Stimulated activated CD4-positive, alpha-beta T cell treated with anti-CD3 and anti-CD28 coated beads, Interleukin-1b, Interleukin-23, amount 100 ng/mL, for 48 hours (primary cell): ENCODE data around the gene MRPS6.

ENCODE experiments used
- DNase-seq: peaks from one replicate; pipeline ENCODE4 v3.0.0-alpha.2; 2020

The MRPS6 gene

DNA sequence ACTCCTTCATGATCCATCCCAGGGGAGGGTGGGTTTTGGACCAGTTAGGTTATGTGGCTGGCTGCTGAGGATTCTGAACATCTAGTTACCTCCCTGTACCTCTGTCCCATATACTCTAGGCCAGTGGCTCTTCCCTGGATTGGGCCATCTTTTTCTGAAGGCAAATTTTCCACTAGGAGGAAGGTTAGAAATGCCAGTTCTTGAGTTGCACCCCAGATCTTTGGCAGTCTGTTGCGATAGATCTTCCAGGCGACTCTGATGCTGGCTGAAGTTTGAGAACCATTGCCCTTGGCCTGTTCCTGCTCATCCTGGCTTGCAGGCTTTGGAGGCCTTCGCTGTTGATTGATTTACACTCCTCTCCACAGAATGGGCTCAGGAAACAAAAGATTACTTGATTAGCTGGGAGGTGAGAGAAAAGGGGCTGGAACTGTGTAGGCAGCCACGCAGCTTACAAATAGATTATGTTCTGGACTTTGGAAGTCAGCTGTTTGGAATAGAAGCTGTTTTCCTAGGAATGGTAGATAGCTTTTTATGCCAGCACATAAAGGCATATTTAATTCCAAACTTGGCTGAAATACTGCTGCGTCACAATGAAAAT is 110.1 kb downstream of the MRPS6 start:
- DNase-seq = no peak

DNA sequence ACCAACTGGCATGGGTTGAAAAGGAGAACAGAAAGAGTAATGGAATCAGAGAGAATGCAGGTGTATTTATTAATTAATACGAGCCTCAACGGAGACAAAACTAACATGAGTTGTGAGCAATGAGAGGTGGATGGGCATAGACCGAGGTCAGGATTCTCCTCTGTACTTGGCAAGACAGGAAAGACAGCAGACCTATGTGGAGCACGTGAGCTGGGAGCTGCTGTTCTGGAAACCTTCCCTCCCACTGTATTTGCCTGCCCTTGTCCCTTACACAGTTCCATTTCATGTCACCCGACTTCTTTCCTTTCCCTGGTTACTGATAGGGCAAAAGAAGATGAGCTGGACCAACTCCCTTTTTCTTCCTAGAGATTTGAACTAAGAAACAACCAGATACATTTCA is 110.9 kb downstream of the MRPS6 start:
- DNase-seq = no peak

DNA sequence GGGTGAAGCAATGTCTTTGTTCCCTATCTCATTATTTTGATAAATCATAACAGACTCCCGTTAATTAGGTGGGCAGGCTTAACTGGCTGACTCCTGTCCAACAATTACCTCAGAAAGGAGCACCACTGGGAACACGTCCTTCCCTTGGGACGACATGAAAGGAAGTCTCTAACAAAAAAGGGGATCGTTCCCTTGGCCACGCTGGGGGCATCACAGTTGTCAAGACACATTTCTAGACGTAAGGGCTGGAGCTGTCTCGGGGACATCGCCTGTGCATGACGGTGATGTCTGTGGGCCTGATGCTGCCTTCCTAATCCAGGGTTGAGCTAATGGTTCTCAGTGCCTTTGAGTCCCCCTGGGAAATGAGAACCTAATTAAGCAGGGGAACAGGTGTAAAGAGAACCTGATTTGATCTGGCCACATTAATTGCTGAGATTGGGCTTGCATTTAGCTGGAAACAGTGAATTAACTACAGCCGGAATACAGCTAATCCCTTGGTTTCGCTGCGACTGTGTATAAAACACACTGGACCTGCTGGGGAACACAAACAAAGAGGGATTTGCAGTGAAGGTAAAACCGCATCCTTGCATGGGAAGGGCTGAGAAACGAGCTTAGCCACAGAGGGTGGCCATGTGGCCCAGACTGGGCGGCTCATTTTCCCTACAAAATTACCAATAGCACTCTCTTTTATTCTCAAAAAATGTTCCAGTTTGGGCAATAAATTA is 111.8 kb downstream of the MRPS6 start:
- no peak for DNase-seq

DNA sequence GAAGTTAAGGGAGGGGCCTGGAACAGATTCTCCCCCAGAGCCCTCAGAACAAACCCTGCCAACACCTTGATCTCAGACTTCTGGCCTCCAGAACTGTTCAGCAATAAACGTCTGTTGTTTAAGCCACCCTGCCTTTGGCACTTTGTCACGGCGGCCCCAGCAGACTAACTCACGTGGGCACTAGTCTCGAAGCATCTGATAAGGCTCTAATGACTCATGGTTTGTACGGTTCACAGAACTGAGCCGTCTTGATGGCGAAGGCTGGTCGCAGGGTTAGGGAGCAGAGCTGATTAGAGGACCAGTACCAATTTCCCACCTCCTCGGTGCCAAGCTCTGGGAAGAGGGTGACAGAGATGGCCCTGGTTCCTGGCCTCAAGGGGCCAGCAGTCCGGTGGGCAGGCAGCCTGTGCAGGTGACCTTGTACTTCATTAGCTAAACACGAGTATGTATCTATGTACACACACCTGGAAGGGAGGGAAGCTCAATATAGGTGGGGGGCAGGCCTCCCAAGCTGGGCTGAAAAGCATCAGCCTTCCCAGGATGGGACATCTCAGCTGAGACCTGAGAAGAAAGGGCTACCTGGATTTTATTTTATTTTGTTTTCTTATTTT is 112.8 kb downstream of the MRPS6 start:
- DNase-seq = no peak

DNA sequence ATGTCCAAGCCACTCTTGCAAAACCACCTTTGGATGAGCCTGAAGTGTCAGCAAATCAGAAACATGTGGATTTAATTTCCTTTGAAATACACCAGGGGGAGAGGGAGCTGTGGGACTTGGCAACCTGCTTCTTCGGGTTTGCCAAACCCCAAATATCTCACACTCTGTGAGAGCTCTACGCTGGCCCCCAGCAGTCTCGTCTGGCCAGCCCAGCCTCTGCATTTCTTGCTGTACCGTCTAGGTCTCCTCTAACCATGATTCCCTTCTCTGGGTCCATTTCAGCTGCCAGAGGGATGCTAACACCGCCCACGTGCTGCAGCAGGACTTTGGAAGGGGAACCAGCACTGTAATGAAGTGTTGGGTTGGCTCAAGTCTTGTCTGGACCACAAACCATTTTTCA is 114.6 kb downstream of the MRPS6 start:
- DNase-seq = no peak

DNA sequence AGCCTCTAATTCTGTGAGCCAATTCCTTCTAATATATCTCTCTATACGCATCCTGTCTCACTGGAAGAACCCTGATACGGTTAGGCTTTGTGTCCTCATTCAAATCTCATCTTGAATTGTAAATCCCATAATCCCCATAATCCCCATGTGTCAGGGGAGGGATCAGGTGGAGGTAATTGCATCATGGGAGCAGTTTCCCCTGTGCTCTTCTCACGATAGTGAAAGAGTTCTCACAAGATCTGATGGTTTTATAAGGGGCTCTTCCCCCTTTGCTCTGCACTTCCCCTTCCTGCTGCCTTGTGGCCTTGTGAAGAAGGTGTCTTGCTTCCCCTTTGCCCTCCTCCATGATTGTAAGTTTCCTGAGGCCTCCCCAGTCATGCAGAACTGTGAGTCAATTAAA is 116.1 kb downstream of the MRPS6 start:
- DNase-seq = no peak

DNA sequence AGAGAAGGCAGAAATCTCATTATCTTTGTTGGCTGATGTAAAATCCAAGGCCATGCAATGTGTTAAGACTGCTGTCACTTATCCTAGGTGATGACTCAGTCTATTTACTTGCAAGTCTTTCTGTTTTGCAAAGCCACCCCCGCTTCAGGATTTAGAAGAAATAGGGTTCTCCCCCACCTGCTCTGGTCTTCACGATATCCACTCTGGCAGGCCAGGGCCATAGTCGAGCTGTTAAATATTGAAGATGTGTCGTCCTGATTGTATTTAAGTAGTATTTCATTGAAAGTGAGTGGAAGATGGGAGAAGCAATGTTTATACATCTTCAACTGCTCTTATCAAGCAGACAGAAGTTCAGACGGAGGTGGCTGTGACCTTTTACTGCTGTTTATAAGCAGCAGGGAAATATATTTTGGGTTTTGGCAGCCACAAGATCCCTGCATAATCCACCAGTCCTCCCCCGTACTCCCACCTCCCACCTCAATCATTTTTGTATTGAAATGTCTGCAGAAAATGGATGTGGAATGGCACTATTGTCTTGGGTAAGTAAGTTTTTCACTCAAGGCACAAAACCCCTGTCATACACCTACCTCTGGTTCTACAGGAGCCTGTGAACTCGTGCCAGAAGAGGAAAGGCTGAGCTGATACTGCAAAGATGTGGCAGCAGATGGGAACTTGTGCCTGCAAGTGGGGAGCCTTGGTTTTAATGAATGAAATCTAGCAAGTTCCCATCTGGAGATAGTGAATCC is 117.4 kb downstream of the MRPS6 start:
- DNase-seq = no peak

DNA sequence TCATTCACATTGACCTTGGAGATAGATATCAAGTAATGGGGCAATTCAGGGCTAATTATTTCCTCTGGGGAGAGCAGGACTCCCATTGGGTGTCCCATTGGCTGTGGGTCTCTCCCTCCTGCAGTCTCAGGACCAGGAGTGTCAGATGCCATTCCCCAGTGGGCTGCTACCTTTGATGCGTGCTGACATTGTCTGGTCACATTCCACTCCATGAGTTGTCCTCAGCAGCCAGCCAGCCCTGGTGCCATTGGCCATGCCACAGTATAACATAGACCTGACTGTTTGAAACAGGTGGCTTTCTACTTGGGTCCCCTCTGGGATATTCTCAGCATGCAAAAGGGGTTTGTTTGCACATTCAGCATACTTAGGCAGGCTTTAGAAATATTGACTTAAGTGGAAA is 118.5 kb downstream of the MRPS6 start:
- no peak for DNase-seq
